Measurements from ENCODE around the gene C1orf232.

The C1orf232 gene

DNA sequence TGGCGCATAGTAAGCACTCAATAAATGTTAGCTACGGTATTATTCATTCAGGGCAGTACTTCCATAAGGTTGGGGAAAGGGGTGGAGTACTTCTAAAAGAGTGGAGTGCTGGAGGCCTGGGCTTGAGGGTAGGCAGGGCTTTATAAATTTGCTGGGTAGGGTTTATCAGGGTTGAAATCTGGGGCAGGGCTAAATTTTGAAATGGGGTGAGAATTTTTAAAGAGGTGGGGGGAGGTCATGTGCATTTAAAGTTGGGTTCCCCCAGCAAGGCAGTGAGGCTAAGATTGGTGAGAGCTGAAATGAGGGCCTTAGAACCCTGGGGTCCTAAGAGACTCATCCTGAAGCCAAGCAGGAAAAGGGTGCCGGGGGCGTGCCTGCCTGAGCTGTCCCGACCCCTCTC, 31.6 kb upstream of the C1orf232 start:
- TF ChIP-seq, protein P1, sequence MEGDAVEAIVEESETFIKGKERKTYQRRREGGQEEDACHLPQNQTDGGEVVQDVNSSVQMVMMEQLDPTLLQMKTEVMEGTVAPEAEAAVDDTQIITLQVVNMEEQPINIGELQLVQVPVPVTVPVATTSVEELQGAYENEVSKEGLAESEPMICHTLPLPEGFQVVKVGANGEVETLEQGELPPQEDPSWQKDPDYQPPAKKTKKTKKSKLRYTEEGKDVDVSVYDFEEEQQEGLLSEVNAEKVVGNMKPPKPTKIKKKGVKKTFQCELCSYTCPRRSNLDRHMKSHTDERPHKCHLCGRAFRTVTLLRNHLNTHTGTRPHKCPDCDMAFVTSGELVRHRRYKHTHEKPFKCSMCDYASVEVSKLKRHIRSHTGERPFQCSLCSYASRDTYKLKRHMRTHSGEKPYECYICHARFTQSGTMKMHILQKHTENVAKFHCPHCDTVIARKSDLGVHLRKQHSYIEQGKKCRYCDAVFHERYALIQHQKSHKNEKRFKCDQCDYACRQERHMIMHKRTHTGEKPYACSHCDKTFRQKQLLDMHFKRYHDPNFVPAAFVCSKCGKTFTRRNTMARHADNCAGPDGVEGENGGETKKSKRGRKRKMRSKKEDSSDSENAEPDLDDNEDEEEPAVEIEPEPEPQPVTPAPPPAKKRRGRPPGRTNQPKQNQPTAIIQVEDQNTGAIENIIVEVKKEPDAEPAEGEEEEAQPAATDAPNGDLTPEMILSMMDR (IDR thresholded peaks at IDR 0.05; ENCODE audit: low read length, missing control alignments): no peak
- DNase-seq (ENCODE audit: low read depth): no peak
- H3K4me3 ChIP-seq (replicated peaks; ENCODE audit: low read depth, low read length): no peak overlapping the region

DNA sequence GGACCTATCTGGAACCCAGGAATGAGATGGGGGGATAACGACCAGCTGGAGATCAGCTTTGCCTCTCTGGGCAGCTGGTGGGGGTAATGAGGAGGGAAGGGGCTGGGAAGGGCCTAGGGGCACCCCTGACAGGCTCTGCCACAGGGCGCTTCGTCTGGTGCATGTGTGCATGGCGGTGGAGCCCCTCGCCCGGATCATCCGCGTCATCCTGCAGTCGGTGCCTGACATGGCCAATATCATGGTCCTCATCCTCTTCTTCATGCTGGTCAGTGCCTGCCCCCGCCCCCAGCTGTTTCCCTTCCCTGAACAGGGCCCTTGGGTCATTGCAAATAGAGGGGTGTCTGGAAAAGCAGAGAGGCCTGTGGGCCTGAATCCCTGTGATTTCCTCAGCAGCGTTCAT, 29.1 kb upstream of the C1orf232 start:
- DNase-seq (ENCODE audit: low read depth): no peak
- TF ChIP-seq, protein P1 (IDR thresholded peaks at IDR 0.05; ENCODE audit: low read length, missing control alignments): no peak
- no peak overlapping the region for H3K4me3 ChIP-seq (replicated peaks; ENCODE audit: low read depth, low read length)

DNA sequence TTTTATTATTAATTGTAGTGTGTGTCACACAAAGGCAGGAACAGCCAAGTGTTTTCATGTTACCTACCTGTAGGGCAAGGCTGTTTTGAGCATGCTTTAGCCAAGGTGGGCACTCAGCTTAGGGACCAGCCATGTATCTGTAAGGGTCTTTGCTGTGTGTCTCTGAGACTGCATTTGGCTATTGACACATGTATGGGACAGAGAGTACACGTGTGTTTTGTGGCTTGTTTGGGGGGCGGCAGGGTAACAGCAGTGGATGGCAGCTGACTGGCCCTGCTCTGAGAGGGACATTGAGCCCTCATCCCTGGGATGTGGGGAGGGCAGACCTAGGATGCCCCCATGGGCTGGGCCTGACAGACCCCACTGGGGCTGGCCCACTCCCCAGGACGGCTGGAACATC, 28.5 kb upstream of the C1orf232 start:
- TF ChIP-seq, protein P1 (IDR thresholded peaks at IDR 0.05; ENCODE audit: low read length, missing control alignments): no peak
- DNase-seq (ENCODE audit: low read depth): no peak
- no peak overlapping the region for H3K4me3 ChIP-seq (replicated peaks; ENCODE audit: low read depth, low read length)

DNA sequence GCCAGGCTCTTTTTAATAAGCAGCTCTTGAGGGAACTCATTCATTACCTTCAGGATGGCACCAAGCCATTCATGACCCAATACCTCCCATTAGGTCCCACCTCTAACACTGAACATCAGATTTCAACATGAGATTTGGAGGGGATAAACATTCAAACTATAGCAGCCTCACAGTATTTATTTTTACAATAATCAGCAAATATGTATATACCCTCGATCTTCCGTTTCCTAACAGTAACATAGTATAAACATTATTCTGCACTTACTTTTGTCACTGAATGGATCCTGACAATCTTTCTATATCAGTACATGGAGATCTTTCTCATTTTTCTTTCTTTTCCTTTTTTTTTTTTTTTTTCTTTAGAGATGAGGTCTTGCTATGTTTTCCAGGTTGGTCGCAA, 27.0 kb upstream of the C1orf232 start:
- DNase-seq (ENCODE audit: low read depth): no peak
- TF ChIP-seq, protein P1 (IDR thresholded peaks at IDR 0.05; ENCODE audit: low read length, missing control alignments): no peak
- H3K4me3 ChIP-seq (replicated peaks; ENCODE audit: low read depth, low read length): no peak overlapping the region

DNA sequence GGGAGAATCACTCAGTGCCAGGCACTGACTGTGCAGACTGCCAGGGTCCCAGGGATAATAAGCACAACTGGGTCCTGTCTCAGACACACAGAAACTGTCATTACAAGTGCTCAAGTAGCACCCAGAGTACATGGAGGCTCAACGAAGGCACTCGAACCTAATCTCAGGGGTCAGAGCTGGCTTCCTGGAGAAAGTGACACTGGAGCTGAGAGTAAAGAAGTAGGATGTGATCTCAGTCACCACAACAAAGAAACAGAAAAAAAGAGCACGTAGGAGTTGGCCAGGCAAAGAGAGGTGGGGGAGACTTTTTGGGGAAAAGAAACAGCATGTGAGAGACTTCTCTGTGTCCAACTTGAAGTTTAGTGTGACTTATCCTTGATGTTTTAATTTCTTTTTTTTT, 23.0 kb upstream of the C1orf232 start:
- DNase-seq (ENCODE audit: low read depth): no peak
- TF ChIP-seq, protein P1 (IDR thresholded peaks at IDR 0.05; ENCODE audit: low read length, missing control alignments): no peak
- H3K4me3 ChIP-seq (replicated peaks; ENCODE audit: low read depth, low read length): no peak overlapping the region

DNA sequence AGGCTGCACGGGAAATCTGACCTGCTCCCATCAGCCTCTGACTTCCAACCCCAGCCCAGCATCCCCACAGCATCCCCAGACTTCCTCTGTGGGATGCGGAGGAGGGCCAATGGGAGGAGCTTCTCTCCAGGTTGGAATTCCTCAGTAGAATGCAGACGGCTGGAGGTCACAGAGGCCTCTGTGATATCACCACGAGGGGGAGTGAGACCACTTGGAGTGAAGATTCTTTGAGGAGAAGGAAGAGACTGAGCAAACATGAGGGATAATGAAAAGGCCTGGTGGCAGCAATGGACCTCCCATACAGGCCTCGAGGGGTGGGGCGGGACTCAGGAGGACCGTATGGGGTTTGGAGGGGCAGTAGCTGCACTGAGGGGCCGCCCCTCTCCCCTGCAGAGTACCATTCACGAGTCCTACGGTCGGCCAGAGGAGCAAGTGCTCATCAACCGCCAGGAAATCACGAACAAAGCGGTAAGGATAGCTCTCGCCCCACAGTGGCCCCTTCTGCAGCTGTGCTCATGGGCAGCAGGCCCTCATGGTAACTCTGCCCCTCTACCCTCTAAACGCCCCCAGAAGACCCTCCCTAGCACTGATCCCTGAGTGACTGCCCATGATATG, 21.7 kb upstream of the C1orf232 start, which contains the start of gene CATSPER4:
TSS of gene CATSPER4 (plus strand) at position 230 of the 615 bp plus-strand sequence. CDS start at position 256, 26 bp downstream.
- TF ChIP-seq, protein P1 (IDR thresholded peaks at IDR 0.05; ENCODE audit: low read length, missing control alignments): peak; percentile 6
- H3K4me3 ChIP-seq (replicated peaks; ENCODE audit: low read depth, low read length): no peak within 1 kb of the TSS
- peak; percentile 33 for DNase-seq (ENCODE audit: low read depth)

DNA sequence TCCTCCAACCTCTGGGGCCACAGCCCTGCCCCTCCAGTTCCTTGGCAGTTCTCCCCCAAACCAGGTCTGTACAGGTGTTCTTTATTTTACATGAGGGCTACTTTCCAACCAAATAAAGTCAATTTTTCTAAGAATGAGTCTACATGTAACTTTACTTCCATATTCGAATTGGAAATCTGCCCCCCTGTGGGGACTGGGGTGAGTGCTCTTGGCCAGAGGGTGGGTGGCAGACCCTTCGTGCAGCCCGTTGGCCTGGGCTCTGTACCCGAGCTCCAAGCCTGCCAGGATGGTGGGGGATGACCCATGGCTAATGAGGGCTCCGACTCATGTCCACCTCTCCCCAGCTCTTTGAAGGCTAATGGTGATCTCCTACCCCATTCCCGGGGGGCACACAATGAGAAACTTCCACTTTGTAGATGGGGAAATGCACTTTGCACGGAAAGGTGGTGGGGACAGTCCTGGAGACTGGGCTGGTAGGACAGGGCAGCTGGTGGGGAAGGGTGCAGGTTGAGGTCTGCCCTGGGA, 21.1 kb upstream of the C1orf232 start:
- H3K4me3 ChIP-seq (replicated peaks; ENCODE audit: low read depth, low read length): no peak overlapping the region
- TF ChIP-seq, protein P1 (IDR thresholded peaks at IDR 0.05; ENCODE audit: low read length, missing control alignments): no peak
- DNase-seq (ENCODE audit: low read depth): no peak

Data from fibroblast of pulmonary artery (primary cell).